Measurements from ENCODE around the gene TMOD3. TPM values are rescaled to one million over a fixed set of nuclear protein-coding genes. Genes with fewer than 3 reads are reported as not detected.
"Not testable (repeated sequence)": the region's sequence is repeated elsewhere in the genome, so short reads cannot be mapped to it uniquely, and the experiment has no call there.

TMOD3 gene
- total RNA-seq, 2 experiments from 2014 or later = 53.6 to 59.2 TPM

- intact Hi-C loops (cut with micrococcal nuclease) = loop anchor here (5.0 kb wide), 1 partner anchor 48 kb away; no protein-coding TSS in a partner anchor
- no peak for ATAC-seq
These were observed 45.5 kb upstream of the TMOD3 start for GRCh38 chr15:51783967-51784366.

DNA sequence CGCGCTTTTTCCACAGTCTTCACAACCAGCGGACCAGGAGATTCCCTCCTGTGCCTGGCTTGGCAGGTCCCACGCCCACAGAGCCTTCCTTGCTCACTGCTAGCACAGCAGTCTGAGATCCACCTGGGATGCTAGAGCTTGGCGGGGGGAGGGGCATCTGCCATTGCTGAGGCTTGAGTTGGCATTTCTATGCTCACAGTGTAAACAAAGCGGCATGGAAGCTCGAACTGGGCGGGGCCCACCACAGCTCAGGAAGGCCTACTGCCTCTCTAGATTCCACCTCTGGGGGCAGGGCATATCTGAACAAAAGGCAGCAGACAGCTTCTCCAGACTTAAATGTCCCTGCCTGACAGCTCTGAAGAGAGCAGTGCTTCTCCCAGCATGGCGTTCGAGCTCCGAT lies 42.3 kb upstream of the TMOD3 start:
- H3K4me1 Mint-ChIP-seq (ENCODE audit: low read depth); DNase-seq; H3K9me3 Mint-ChIP-seq; POLR2A ChIA-PET; H3K4me3 Mint-ChIP-seq; H3K27ac Mint-ChIP-seq; H3K27me3 Mint-ChIP-seq; ATAC-seq; intact Hi-C loops (cut with micrococcal nuclease): not testable (repeated sequence)
- peaks cover 19% of the 10 kb centered on the region for H3K36me3 Mint-ChIP-seq (ENCODE audit: low read depth)
- CTCF ChIA-PET = interaction anchor here (3.6 kb wide), 1 partner anchor 11 kb away, joined by 17 read pairs; no protein-coding TSS in a partner anchor

More at GRCh38 chr15:51783967-51784366, 45.5 kb upstream of the TMOD3 start:
- no peaks in the 10 kb centered on the region for H3K9me3 Mint-ChIP-seq
- H3K27me3 Mint-ChIP-seq = no peaks in the 10 kb centered on the region
- POLR2A ChIA-PET = no interaction called here
- H3K36me3 Mint-ChIP-seq (ENCODE audit: low read depth) = peaks cover 26% of the 10 kb centered on the region
- no peak for TF ChIP-seq CTCF (IDR thresholded peaks at IDR 0.05)
- CTCF ChIA-PET = interaction anchor here (1.0 kb wide), 1 partner anchor 10 kb away, joined by 3 read pairs; no protein-coding TSS in a partner anchor
- H3K4me3 Mint-ChIP-seq = no peak overlapping the region
- no peak overlapping the region for H3K27ac Mint-ChIP-seq
- no peak for DNase-seq
- no peaks in the 10 kb centered on the region for H3K4me1 Mint-ChIP-seq (ENCODE audit: low read depth)

DNA sequence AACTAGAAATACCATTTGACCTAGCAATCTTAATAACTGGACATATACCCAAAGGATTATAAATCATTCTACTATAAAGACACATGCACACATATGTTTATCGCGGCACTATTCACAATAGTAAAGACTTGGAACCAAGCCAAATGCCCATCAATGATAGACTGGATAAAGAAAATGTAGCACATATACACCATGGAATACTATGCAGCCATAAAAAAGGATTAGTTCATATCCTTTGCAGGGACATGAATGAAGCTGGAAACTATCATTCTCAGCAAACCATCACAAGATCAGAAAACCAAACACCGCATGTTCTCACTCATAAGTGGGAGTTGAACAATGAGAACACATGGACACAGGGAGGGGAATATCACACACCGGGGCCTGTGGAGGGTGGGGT lies 37.0 kb upstream of the TMOD3 start:
- POLR2A ChIA-PET; DNase-seq; ATAC-seq; H3K4me1 Mint-ChIP-seq (ENCODE audit: low read depth); H3K36me3 Mint-ChIP-seq (ENCODE audit: low read depth); H3K4me3 Mint-ChIP-seq; intact Hi-C loops (cut with micrococcal nuclease); CTCF ChIA-PET; H3K27me3 Mint-ChIP-seq; H3K27ac Mint-ChIP-seq; H3K9me3 Mint-ChIP-seq: not testable (repeated sequence)

- Mint-ChIP-seq H3K4me3 (no peak overlapping the region), H3K4me1 (ENCODE audit: low read depth) (no peaks in the 10 kb centered on the region), H3K9me3 (peaks cover 6% of the 10 kb centered on the region), H3K36me3 (ENCODE audit: low read depth) (no peaks in the 10 kb centered on the region), H3K27me3 (no peaks in the 10 kb centered on the region), H3K27ac (no peak overlapping the region)
- ChIA-PET POLR2A (no interaction called here), CTCF (interaction anchor here (1.4 kb wide), 1 partner anchor 95 kb away, joined by 3 read pairs; no protein-coding TSS in a partner anchor)
- intact Hi-C loops (cut with micrococcal nuclease) = no loop called here
- no peak for TF ChIP-seq CTCF (IDR thresholded peaks at IDR 0.05)
- DNase-seq (no peak), ATAC-seq (no peak)
These were observed 35.7 kb upstream of the TMOD3 start for GRCh38 chr15:51793521-51794305.

DNA sequence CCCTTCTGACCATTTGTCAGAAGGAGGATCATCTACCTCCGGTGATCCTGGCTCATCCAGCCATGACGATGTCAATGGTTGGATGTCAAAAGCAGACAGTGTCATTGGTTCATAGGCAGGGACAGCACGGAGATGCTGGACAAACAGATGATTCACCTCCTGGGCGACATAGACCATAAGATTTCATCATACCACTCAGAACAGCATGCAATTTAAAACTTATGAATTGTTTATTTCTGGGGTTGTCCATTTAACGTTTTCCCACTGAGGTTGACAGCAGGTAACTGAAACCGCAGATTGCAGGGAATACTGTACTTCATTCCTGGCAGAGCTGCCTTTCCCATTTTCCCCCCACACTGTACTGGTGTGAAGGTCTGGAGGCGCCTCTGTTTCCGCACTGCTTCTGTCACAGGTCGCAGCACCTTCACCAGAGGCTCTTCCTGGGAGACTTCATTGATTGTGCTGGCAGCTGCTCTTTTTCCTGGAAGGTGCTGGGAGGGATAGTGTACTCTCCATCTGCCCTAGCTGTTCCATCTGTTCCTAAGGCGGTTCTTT lies 32.5 kb upstream of the TMOD3 start:
- ChIA-PET CTCF (no interaction called here), POLR2A (interaction anchor here (1.1 kb wide), 1 partner anchor 60 kb away, joined by 3 read pairs; the partner anchor contains the start of gene LYSMD2)
- H3K4me3 Mint-ChIP-seq = no peak overlapping the region
- ATAC-seq = no peak
- no peak for DNase-seq
- TF ChIP-seq CTCF (IDR thresholded peaks at IDR 0.05) = no peak
- H3K4me1 Mint-ChIP-seq (ENCODE audit: low read depth) = no peaks in the 10 kb centered on the region
- no peaks in the 10 kb centered on the region for H3K36me3 Mint-ChIP-seq (ENCODE audit: low read depth)
- no peak overlapping the region for H3K27ac Mint-ChIP-seq
- peaks cover 2% of the 10 kb centered on the region for H3K9me3 Mint-ChIP-seq
- intact Hi-C loops (cut with micrococcal nuclease) = no loop called here
- no peaks in the 10 kb centered on the region for H3K27me3 Mint-ChIP-seq

DNA sequence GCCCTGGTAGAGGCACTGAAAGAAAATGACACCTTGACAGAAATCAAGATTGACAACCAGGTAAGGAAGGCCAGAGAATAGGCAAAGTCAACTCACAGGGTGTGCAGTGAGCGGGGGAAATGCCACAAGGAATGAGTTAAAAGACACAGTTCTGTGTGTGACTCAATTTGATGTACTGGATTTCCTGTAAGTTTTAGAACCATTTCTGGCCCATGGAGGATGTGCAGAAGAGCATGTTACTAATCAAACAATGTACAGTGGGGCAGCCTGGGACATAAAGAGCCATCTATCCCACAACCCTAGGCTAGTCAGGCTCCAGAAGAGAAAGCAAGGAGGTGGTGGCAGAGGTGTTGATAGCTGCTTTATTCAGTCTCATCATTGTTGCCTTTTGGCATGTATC lies 31.2 kb upstream of the TMOD3 start:
- intact Hi-C loops (cut with micrococcal nuclease) = no loop called here
- DNase-seq (no peak), ATAC-seq (no peak)
- H3K9me3 Mint-ChIP-seq = no peaks in the 10 kb centered on the region
- H3K4me1 Mint-ChIP-seq (ENCODE audit: low read depth) = no peaks in the 10 kb centered on the region
- TF ChIP-seq CTCF (IDR thresholded peaks at IDR 0.05) = no peak
- H3K4me3 Mint-ChIP-seq = no peak overlapping the region
- no peaks in the 10 kb centered on the region for H3K27me3 Mint-ChIP-seq
- no peaks in the 10 kb centered on the region for H3K36me3 Mint-ChIP-seq (ENCODE audit: low read depth)
- no peak overlapping the region for H3K27ac Mint-ChIP-seq
- ChIA-PET CTCF (no interaction called here), POLR2A (no interaction called here)

Measured in activated CD8-positive, alpha-beta T cell treated with anti-CD3 and anti-CD28 coated beads for 36 hours (primary cell).